GM23248 (cell line): ENCODE results near the gene CCDC198. TPM values are rescaled to one million over a fixed set of nuclear protein-coding genes. Genes with fewer than 3 reads are reported as not detected.

Source experiments
- DNase-seq: peaks from one replicate; pipeline ENCODE4 v3.0.0-alpha.2; 2015
- H2AFZ ChIP-seq: fragments of 200-600 bp; sonication (generic); 2 replicates; pipeline ENCODE4 v1.6.1; 2016; ENCODE audit warnings: antibody characterized with exemption
- H3F3A ChIP-seq: fragments of 200-600 bp; sonication (generic); 2 replicates; pipeline ENCODE4 v1.6.1; 2016; ENCODE audit warnings: mild to moderate bottlenecking, antibody characterized with exemption, mixed run types; ENCODE audit not compliant: insufficient read depth
- H3K27ac ChIP-seq: fragments of 200-600 bp; sonication (generic); 2 replicates; pipeline ENCODE4 v1.5.1; 2016; ENCODE audit warnings: mild to moderate bottlenecking
- H3K27me3 ChIP-seq: fragments of 200-600 bp; sonication (generic); replicated peaks from 2 replicates; pipeline ENCODE4 v1.6.1; 2016; ENCODE audit warnings: mild to moderate bottlenecking; ENCODE audit not compliant: insufficient read depth
- H3K36me3 ChIP-seq: fragments of 200-600 bp; sonication (generic); 2 replicates; pipeline ENCODE4 v1.6.1; 2016; ENCODE audit warnings: low read depth, mild to moderate bottlenecking
- H3K4me1 ChIP-seq: fragments of 200-600 bp; sonication (generic); 2 replicates; pipeline ENCODE4 v1.6.1; 2016; ENCODE audit warnings: mild to moderate bottlenecking; ENCODE audit not compliant: insufficient read depth
- H3K4me2 ChIP-seq: fragments of 200-600 bp; sonication (generic); one replicate; pipeline ENCODE4 v1.6.1; 2016; ENCODE audit warnings: mild to moderate bottlenecking; ENCODE audit not compliant: unreplicated experiment
- H3K4me3 ChIP-seq: fragments of 200-600 bp; sonication (generic); 2 replicates; pipeline ENCODE4 v1.5.1; 2016; ENCODE audit warnings: mild to moderate bottlenecking
- H3K79me2 ChIP-seq: fragments of 200-600 bp; sonication (generic); 2 replicates; pipeline ENCODE4 v1.6.1; 2016; ENCODE audit warnings: mild to moderate bottlenecking; ENCODE audit not compliant: insufficient read depth
- H3K9ac ChIP-seq: fragments of 200-600 bp; sonication (generic); 2 replicates; pipeline ENCODE4 v1.6.1; 2016; ENCODE audit warnings: mild to moderate bottlenecking
- H3K9me2 ChIP-seq: fragments of 200-600 bp; sonication (generic); 2 replicates; pipeline ENCODE4 v1.6.1; 2016; ENCODE audit warnings: mixed run types, mild to moderate bottlenecking, moderate library complexity; ENCODE audit not compliant: insufficient read depth
- H3K9me3 ChIP-seq: fragments of 200-600 bp; sonication (generic); one replicate; pipeline ENCODE4 v1.6.1; 2017; ENCODE audit warnings: low read depth
- H4K20me1 ChIP-seq: fragments of 200-600 bp; sonication (generic); 2 replicates; pipeline ENCODE4 v1.6.0; 2016; ENCODE audit not compliant: insufficient read depth
- EZH2 ChIP-seq: fragments of 200-600 bp; sonication (generic); IDR thresholded peaks from 2 replicates; pipeline ENCODE4 v1.6.1; 2018; ENCODE audit warnings: antibody characterized with exemption, mild to moderate bottlenecking; ENCODE audit not compliant: insufficient read depth, poor library complexity, severe bottlenecking
- EZH2phosphoT487 ChIP-seq: fragments of 200-600 bp; sonication (generic); IDR thresholded peaks from 2 replicates; pipeline ENCODE4 v1.6.1; 2018; ENCODE audit warnings: antibody characterized with exemption, moderate library complexity, mild to moderate bottlenecking, low read depth; ENCODE audit not compliant: insufficient read depth
- WGBS, 2 experiments: methylation state at CpG; one replicate each; pipeline ENCODE4 v1.1.6; 2015 to 2017; ENCODE audit warnings: low lambda C conversion rate in 2 of 2, low coverage in 1 of 2; ENCODE audit errors: missing lambda C conversion rate in 2 of 2; 5-methylcytosine and 5-hydroxymethylcytosine counted together
- in situ Hi-C: fragments of 300-500 bp; cut with MboI; formaldehyde crosslinking; loops from 2 replicates; pipeline ENCODE4 v1.15.0; 2020
- polyA plus RNA-seq: library from polyadenylated mRNA; unstranded; fragments of >200 nt; fragmentation: Nextera tagmentation; extraction: Ambion mirVana; gene quantifications from 2 replicates; pipeline ENCODE4 v1.2.1, GENCODE V29; 2016
- total RNA-seq: library from RNA; depleted of rRNA; stranded (reverse); fragments of >200 nt; shearing (Covaris generic); gene quantifications from 2 replicates; pipeline ENCODE4 v1.2.3, GENCODE V29; 2014; rRNA removed

The CCDC198 gene
- total and polyA plus RNA-seq, 2 experiments from 2014 or later, result not detected

DNA sequence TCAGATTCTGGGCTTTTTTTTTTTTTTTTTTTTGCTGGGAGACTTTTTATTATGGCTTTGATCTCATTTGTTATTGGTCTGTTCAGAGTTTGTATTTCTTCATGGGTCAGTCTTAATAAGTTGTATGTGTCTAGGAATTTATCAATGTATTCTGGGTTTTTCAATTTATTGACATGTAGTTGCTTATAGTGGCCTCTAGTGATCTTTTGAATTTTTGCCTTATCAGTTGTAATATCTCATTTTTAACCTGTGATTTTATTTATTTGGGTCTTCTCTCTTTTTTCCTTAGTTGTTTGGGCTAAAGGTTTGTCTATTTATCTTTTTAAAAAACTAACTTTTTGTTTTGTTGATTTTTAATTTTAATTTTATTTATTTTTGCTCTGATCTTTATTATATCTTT lies 57.7 kb downstream of the CCDC198 start:
- H3K27ac ChIP-seq, result no peak overlapping the region
- H3K9me3 ChIP-seq, result no peaks in the 10 kb centered on the region
- TF ChIP-seq EZH2phosphoT487, result no peak
- TF ChIP-seq EZH2, result no peak
- in situ Hi-C loops, result no loop called here
- no peaks in the 10 kb centered on the region for H3K9me2 ChIP-seq
- no peak overlapping the region for H2AFZ ChIP-seq
- H3K79me2 ChIP-seq, result no peaks in the 10 kb centered on the region
- no peaks in the 10 kb centered on the region for H3F3A ChIP-seq
- no peaks in the 10 kb centered on the region for H3K36me3 ChIP-seq
- H3K4me3 ChIP-seq, result no peak overlapping the region
- H4K20me1 ChIP-seq, result no peaks in the 10 kb centered on the region
- H3K9ac ChIP-seq, result no peak overlapping the region
- H3K4me1 ChIP-seq, result no peaks in the 10 kb centered on the region
- H3K4me2 ChIP-seq, result no peak overlapping the region
- DNase-seq, result no peak
- no peaks in the 10 kb centered on the region for H3K27me3 ChIP-seq

GRCh38 chr14:57420986-57421385 lies 72.7 kb downstream of the CCDC198 start:
- H3K27ac ChIP-seq, result no peak overlapping the region
- H3K9me2 ChIP-seq, result no peaks in the 10 kb centered on the region
- H3K27me3 ChIP-seq, result no peaks in the 10 kb centered on the region
- in situ Hi-C loops, result no loop called here
- H3K36me3 ChIP-seq, result no peaks in the 10 kb centered on the region
- H3K9me3 ChIP-seq, result no peaks in the 10 kb centered on the region
- no peak for TF ChIP-seq EZH2phosphoT487
- no peak for TF ChIP-seq EZH2
- H3F3A ChIP-seq, result no peaks in the 10 kb centered on the region
- H3K79me2 ChIP-seq, result no peaks in the 10 kb centered on the region
- H3K9ac ChIP-seq, result no peak overlapping the region
- WGBS, 2 experiments, result 84 to 90% methylated on average over 3 of the region's 3 CpGs
- no peaks in the 10 kb centered on the region; the same call in 1 of the 2 replicates for H3K4me1 ChIP-seq
- H4K20me1 ChIP-seq, result no peaks in the 10 kb centered on the region
- peak; percentile 7 for DNase-seq
- H3K4me3 ChIP-seq, result no peak overlapping the region
- no peak overlapping the region for H2AFZ ChIP-seq
- no peak overlapping the region for H3K4me2 ChIP-seq

- H3K27ac ChIP-seq, result no peak overlapping the region
- H3K4me3 ChIP-seq, result no peak overlapping the region
- no peak for DNase-seq
- H2AFZ ChIP-seq, result no peak overlapping the region
- 64 to 68% methylated on average over 4 of the region's 4 CpGs for WGBS, 2 experiments
- H3K4me2 ChIP-seq, result no peak overlapping the region
- no peaks in the 10 kb centered on the region for H4K20me1 ChIP-seq
- no peaks in the 10 kb centered on the region for H3K27me3 ChIP-seq
- no peaks in the 10 kb centered on the region for H3F3A ChIP-seq
- no peaks in the 10 kb centered on the region for H3K79me2 ChIP-seq
- no peaks in the 10 kb centered on the region for H3K9me2 ChIP-seq
- no peaks in the 10 kb centered on the region for H3K36me3 ChIP-seq
- in situ Hi-C loops, result no loop called here
- H3K9me3 ChIP-seq, result no peaks in the 10 kb centered on the region
- TF ChIP-seq EZH2 (no peak), EZH2phosphoT487 (no peak)
- H3K4me1 ChIP-seq, result no peaks in the 10 kb centered on the region; the same call in 1 of the 2 replicates
- no peak overlapping the region for H3K9ac ChIP-seq
These were observed 73.6 kb downstream of the CCDC198 start for GRCh38 chr14:57420033-57420432.

Other genes with a start within 250 kb of the CCDC198 start
- gene EXOC5, start 225.0 kb downstream of the CCDC198 start, total RNA-seq, result 58.6 and 71.5 TPM in 2 replicates
- gene EXOC5, start 225.0 kb downstream of the CCDC198 start, polyA plus RNA-seq, result 74.7 and 79.8 TPM in 2 replicates
- 25.7 and 35.6 TPM in 2 replicates for gene AP5M1, start 224.9 kb downstream of the CCDC198 start, total RNA-seq
- gene AP5M1, start 224.9 kb downstream of the CCDC198 start, polyA plus RNA-seq, result 37.4 and 41.8 TPM in 2 replicates
- 23.9 and 30.0 TPM in 2 replicates for gene NAA30, start 103.3 kb downstream of the CCDC198 start, total RNA-seq
- gene NAA30, start 103.3 kb downstream of the CCDC198 start, polyA plus RNA-seq, result 14.3 and 17.2 TPM in 2 replicates